Muscle layer of colon (tissue), 2 donors: ENCODE results near the gene PDZD8.

Experiments
- H3K27ac ChIP-seq: one replicate; pipeline ENCODE4 v1.7.0; 2013; ENCODE audit warnings: low read depth, mild to moderate bottlenecking, low read length, moderate library complexity
- H3K27me3 ChIP-seq, 2 donors: one replicate each; pipeline ENCODE4 v1.7.0; 2013; ENCODE audit warnings: low read length in 2 of 2, mild to moderate bottlenecking in 2 of 2; ENCODE audit not compliant: insufficient read depth in 2 of 2, control insufficient read depth in 1 of 2
- H3K36me3 ChIP-seq: one replicate; pipeline ENCODE4 v1.7.0; 2013; ENCODE audit warnings: mild to moderate bottlenecking, low read length; ENCODE audit not compliant: insufficient read depth
- H3K4me1 ChIP-seq: one replicate; pipeline ENCODE4 v1.7.0; 2013; ENCODE audit warnings: mild to moderate bottlenecking, low read length; ENCODE audit not compliant: insufficient read depth
- H3K4me3 ChIP-seq, 2 donors: one replicate each; pipeline ENCODE4 v1.7.0; 2013; ENCODE audit warnings: low read length in 2 of 2, low read depth in 1 of 2, mild to moderate bottlenecking in 1 of 2, moderate library complexity in 1 of 2
- H3K9ac ChIP-seq: one replicate; pipeline ENCODE4 v1.7.0; 2013; ENCODE audit warnings: low read length
- H3K9me3 ChIP-seq: one replicate; pipeline ENCODE4 v1.7.0; 2013; ENCODE audit warnings: mild to moderate bottlenecking, low read length
- donor health status: abdominal sarcoma.
- donor health status: Adenocarcinoma of cecum.

The PDZD8 gene

DNA sequence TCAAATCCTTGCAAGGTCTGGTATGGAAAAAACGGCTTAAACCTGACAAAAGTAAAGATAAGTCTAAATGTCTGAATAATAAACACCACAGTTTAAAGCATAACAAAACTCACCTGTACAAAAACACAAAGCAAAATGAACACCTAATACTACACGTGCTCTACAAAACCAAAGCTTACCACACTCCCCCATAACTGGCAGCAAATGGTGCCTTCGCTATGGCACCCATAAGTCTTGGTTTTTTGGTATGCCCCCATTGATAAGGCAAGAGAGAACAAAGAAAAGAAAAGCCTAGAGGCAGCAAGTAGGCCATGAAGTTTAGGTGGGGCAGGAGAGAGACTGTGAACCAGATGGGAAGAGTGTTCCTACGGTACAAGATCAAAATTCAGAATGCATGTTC lies 34.2 kb downstream of the PDZD8 start:
- no peaks in the 10 kb centered on the region for H3K36me3 ChIP-seq
- no peak overlapping the region for H3K27ac ChIP-seq
- no peak overlapping the region for H3K4me3 ChIP-seq
- H3K9me3 ChIP-seq, result no peaks in the 10 kb centered on the region
- no peaks in the 10 kb centered on the region for H3K27me3 ChIP-seq
- no peak overlapping the region for H3K9ac ChIP-seq
- H3K4me1 ChIP-seq, result no peaks in the 10 kb centered on the region

DNA sequence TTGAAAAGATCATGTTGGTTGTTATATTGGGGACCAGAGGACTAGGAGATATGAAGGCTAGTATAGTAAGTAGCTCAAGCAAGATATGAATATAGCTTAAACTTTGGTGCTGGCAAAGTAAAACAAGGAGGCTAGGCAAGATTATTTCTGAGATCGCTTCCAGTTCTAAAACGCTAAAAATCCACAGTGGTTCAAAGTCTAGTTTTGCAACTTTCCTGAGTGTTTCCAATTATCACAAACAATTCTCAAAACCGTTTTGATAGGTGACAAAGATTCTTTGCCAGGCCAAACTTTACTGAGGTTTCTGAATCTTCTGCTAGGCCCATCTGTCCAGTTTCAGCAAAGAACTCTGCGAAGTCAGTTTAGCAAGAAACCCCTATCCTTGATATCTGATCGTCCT lies 35.3 kb downstream of the PDZD8 start:
- no peak overlapping the region for H3K4me3 ChIP-seq
- H3K9ac ChIP-seq, result no peak overlapping the region
- no peak overlapping the region for H3K27ac ChIP-seq
- H3K36me3 ChIP-seq, result no peaks in the 10 kb centered on the region
- H3K27me3 ChIP-seq, result no peaks in the 10 kb centered on the region
- H3K9me3 ChIP-seq, result no peaks in the 10 kb centered on the region
- no peaks in the 10 kb centered on the region for H3K4me1 ChIP-seq

GRCh38 chr10:117339578-117339977 lies 35.7 kb downstream of the PDZD8 start:
- no peak overlapping the region for H3K4me3 ChIP-seq
- H3K4me1 ChIP-seq, result no peaks in the 10 kb centered on the region
- H3K36me3 ChIP-seq, result no peaks in the 10 kb centered on the region
- H3K9ac ChIP-seq, result no peak overlapping the region
- no peaks in the 10 kb centered on the region for H3K27me3 ChIP-seq
- H3K27ac ChIP-seq, result no peak overlapping the region
- no peaks in the 10 kb centered on the region for H3K9me3 ChIP-seq

- Histone ChIP-seq H3K36me3 (no peaks in the 10 kb centered on the region), H3K4me3 (no peak overlapping the region), H3K4me1 (no peaks in the 10 kb centered on the region), H3K27me3 (no peaks in the 10 kb centered on the region), H3K9me3 (no peaks in the 10 kb centered on the region), H3K9ac (no peak overlapping the region), H3K27ac (no peak overlapping the region)
Observed at GRCh38 chr10:117334926-117335325, 40.3 kb downstream of the PDZD8 start.

DNA sequence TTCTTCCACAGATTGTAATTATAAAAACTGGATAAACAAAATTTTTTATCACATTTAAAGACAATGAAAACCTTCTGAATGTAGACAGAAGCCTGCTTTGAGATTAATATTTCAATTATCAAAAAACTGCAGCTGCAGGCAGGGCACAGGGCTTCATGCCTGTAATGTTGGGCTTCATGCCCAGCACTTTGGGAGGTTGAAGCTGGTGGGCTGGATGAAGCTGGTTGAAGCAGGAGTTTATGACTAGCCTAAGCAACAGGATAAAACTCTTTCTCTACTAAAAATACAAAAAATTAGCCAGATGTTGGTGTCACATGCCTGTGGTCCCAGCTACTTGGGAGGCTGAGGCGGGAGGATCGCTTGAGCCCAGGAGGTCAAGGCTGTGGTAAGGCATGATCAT lies 41.2 kb downstream of the PDZD8 start:
- Histone ChIP-seq H3K27ac (no peak overlapping the region), H3K36me3 (no peaks in the 10 kb centered on the region), H3K9me3 (no peaks in the 10 kb centered on the region), H3K4me3 (no peak overlapping the region), H3K4me1 (no peaks in the 10 kb centered on the region), H3K9ac (no peak overlapping the region), H3K27me3 (no peaks in the 10 kb centered on the region)

- no peak overlapping the region for H3K9ac ChIP-seq
- no peaks in the 10 kb centered on the region for H3K9me3 ChIP-seq
- no peak overlapping the region for H3K27ac ChIP-seq
- peaks cover 4% of the 10 kb centered on the region for H3K4me1 ChIP-seq
- no peaks in the 10 kb centered on the region for H3K27me3 ChIP-seq
- H3K36me3 ChIP-seq, result no peaks in the 10 kb centered on the region
- no peak overlapping the region for H3K4me3 ChIP-seq
Observed at GRCh38 chr10:117327262-117327661, 48.0 kb downstream of the PDZD8 start.

DNA sequence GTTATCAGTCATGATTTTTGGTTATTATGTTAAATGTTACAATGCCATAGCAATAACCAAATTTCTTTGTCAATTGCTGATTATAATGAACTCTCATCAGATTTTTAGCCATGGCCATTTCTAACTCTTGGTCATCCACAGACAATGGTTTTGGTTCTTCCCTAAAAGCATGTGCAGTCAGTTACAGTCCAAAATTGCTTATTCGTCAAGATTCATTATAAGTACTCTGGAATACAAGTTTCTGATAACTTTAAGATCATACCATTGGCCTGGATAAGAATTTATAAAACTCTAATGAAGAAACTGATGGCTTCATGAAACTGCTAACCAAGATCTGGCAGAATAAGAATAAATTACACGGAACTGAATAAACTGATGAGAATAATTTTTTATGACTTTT lies 50.9 kb downstream of the PDZD8 start:
- H3K36me3 ChIP-seq, result no peaks in the 10 kb centered on the region
- H3K9ac ChIP-seq, result no peak overlapping the region
- H3K9me3 ChIP-seq, result no peaks in the 10 kb centered on the region
- no peak overlapping the region for H3K27ac ChIP-seq
- peaks cover 4% of the 10 kb centered on the region for H3K4me1 ChIP-seq
- H3K27me3 ChIP-seq, result no peaks in the 10 kb centered on the region
- no peak overlapping the region for H3K4me3 ChIP-seq

DNA sequence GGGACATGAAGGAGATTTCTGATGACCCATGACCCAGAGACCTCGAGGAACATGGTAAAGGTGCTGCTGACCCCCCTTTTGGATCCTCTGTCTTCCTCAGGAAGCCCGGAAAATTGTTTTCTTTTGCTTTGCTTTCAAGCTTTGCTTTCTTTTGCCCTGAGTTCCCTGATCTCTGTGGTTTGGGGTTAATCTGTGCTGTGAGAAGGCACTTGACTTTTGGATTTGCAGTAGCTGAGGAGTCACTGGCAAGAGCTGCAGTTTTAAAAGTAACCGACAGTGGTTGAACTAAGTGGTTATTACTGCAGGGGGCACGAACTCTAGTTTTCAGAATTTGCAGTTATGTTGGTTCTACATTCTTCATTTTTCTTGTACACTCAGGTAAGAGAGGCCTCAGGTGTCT lies 53.0 kb downstream of the PDZD8 start:
- Histone ChIP-seq H3K9ac (no peak overlapping the region), H3K36me3 (no peaks in the 10 kb centered on the region), H3K4me1 (peaks cover 4% of the 10 kb centered on the region), H3K27ac (no peak overlapping the region), H3K4me3 (no peak overlapping the region), H3K27me3 (no peaks in the 10 kb centered on the region), H3K9me3 (no peaks in the 10 kb centered on the region)

DNA sequence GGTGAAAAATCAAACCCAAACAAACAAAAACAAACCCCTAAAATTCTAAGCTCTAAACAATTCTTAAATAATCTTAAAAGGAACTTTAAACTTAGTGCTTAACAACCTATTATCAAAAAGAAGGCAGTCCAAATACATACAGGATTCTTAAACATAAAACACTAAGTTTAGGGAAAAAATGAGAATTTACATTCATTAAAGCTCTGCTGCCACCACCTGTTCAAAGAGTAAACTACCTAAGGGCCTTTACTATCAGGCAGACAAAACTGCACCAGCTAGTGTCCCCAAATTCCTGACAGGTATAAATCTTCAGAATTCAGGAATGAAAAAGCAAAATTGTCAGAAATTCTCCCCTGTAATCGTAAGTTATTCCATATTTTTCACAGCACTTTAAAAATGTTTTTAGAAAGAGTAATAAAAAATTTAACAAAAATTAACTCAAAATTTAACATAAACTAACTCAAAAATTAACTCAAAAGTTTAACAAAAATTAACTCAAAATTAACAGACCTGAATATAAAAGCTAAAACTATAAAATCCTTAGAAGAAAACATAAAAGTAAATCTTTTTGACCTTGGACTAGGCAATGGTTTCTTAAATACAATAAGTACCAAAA lies 55.1 kb downstream of the PDZD8 start:
- Histone ChIP-seq H3K27ac (no peak overlapping the region), H3K9ac (no peak overlapping the region), H3K4me1 (peaks cover 4% of the 10 kb centered on the region), H3K27me3 (no peaks in the 10 kb centered on the region), H3K9me3 (no peaks in the 10 kb centered on the region), H3K36me3 (no peaks in the 10 kb centered on the region), H3K4me3 (no peak overlapping the region)

GRCh38 chr10:117318909-117319308 lies 56.3 kb downstream of the PDZD8 start:
- Histone ChIP-seq H3K4me1 (peaks cover 4% of the 10 kb centered on the region), H3K36me3 (no peaks in the 10 kb centered on the region), H3K4me3 (no peak overlapping the region), H3K9me3 (no peaks in the 10 kb centered on the region), H3K27ac (no peak overlapping the region), H3K27me3 (no peaks in the 10 kb centered on the region), H3K9ac (no peak overlapping the region)

GRCh38 chr10:117316701-117317100 lies 58.5 kb downstream of the PDZD8 start:
- no peaks in the 10 kb centered on the region for H3K9me3 ChIP-seq
- H3K27ac ChIP-seq, result no peak overlapping the region
- H3K9ac ChIP-seq, result no peak overlapping the region
- no peaks in the 10 kb centered on the region for H3K4me1 ChIP-seq
- no peaks in the 10 kb centered on the region for H3K36me3 ChIP-seq
- H3K4me3 ChIP-seq, result no peak overlapping the region
- no peaks in the 10 kb centered on the region for H3K27me3 ChIP-seq

DNA sequence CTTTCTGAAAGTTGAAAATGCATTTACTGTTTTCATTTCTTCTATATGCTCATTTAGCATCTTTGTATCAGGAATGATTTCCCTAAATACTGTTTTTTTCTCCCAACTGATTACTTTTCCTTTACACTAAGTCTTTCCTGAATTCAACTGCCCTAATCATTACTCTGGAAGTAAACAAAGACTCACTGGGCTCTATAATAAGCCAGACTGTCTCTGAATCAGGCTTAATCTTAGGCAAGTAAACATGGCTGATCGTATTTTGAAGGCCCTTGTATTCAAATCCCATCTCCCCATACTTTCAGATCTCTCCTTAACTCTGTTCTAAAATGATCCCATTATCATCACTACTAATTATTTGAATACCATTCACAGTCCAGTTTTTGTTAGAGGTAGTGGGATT lies 61.6 kb downstream of the PDZD8 start:
- Histone ChIP-seq H3K9me3 (no peaks in the 10 kb centered on the region), H3K4me3 (no peak overlapping the region), H3K36me3 (no peaks in the 10 kb centered on the region), H3K4me1 (no peaks in the 10 kb centered on the region), H3K9ac (no peak overlapping the region), H3K27me3 (no peaks in the 10 kb centered on the region), H3K27ac (no peak overlapping the region)
